Stomach (tissue), 4 donors: ENCODE results near the gene RMND1.

Source experiments
- CTCF ChIP-seq, 7 experiments: fragments of 450-650 bp in 4 of 7; fragments of 200-600 bp in 3 of 7; sonication (generic) in 3 of 7; IDR thresholded peaks; one replicate each; pipeline ENCODE4 v1.5.1; 2016 to 2019; ENCODE audit warnings: antibody characterized with exemption in 7 of 7, control low read depth in 2 of 7, mild to moderate bottlenecking in 1 of 7
- POLR2A ChIP-seq, 4 donors: fragments of 450-650 bp; IDR thresholded peaks; one replicate each; pipeline ENCODE4 v1.6.1; 2016; ENCODE audit warnings: antibody characterized with exemption in 4 of 4, control low read depth in 2 of 4, mild to moderate bottlenecking in 1 of 4, moderate library complexity in 1 of 4

- TF ChIP-seq CTCF (IDR thresholded peaks at IDR 0.05) (no peak), POLR2A (IDR thresholded peaks at IDR 0.05) (no peak)
These were observed 75.5 kb downstream of the RMND1 start for GRCh38 chr6:151376440-151376839.
